HG02763 (cell line): ENCODE results near the gene PARP6.
A peak's percentile ranks its signal among the peaks of the same experiment; 100 is the strongest.

ENCODE experiments used
- ATAC-seq: cut with Tn5 transposase; IDR thresholded peaks from one replicate; pipeline ENCODE4 v1.9.1; 2021; ENCODE audit warnings: mild to moderate bottlenecking, moderate library complexity; ENCODE audit not compliant: unreplicated experiment

The PARP6 gene, protein sequence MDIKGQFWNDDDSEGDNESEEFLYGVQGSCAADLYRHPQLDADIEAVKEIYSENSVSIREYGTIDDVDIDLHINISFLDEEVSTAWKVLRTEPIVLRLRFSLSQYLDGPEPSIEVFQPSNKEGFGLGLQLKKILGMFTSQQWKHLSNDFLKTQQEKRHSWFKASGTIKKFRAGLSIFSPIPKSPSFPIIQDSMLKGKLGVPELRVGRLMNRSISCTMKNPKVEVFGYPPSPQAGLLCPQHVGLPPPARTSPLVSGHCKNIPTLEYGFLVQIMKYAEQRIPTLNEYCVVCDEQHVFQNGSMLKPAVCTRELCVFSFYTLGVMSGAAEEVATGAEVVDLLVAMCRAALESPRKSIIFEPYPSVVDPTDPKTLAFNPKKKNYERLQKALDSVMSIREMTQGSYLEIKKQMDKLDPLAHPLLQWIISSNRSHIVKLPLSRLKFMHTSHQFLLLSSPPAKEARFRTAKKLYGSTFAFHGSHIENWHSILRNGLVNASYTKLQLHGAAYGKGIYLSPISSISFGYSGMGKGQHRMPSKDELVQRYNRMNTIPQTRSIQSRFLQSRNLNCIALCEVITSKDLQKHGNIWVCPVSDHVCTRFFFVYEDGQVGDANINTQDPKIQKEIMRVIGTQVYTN

DNA sequence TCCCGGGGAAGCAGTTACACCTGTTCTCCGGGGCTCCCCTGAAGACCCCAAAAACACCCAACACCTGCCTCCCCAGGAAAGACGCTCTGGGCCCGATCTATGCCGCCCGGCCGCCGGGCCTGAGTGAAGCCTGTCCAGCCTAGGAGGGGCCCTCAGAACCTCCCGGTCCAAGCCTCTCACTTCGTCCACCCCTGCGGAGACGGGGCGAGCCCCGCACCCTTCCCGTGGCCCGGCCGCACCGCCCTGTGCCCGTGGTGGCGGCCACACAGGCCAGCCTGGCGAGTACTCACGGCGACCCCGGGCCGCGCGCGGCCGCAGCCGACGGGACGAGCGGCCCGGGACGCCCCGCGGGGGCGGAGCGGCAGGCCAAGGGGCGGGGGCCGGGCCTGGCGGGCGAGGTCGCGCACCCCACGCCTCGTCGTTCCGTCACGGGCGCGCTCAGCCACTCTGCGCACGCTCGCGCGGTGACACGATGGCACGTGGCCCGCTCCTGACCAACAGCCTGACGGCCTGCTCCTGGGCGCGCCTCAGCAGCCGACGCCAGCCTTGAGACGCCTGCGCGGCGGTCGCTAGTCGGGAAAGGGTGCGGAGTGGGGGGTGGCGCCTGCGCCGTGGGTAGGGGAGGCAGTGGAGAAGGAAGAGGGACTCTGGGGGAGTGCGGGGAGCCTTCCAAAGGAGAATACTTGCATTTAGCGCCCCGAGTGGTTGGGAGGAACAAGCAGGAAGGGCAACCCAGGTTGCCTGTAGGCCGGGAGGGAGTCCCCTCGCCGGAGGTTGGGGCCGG is at the start of gene PARP6:
TSS of gene PARP6 (minus strand) at position 342 of the 784 bp plus-strand sequence. CDS start 5,077 bp downstream, outside the sequence.
- ATAC-seq: peak; percentile 94

GRCh38 chr15:72319985-72320671 is 47.8 kb upstream of the PARP6 start, which contains the start of gene CELF6:
TSS of gene CELF6 (minus strand) at chr15:72320157. CDS start at chr15:72319874, 283 bp downstream.
- peak; percentile 68 for ATAC-seq

GRCh38 chr15:72319360-72319984 is 47.1 kb upstream of the PARP6 start:
- peak; percentile 20 for ATAC-seq

- ATAC-seq: no peak
These were observed 46.1 kb upstream of the PARP6 start for GRCh38 chr15:72318408-72318942.

GRCh38 chr15:72315706-72316370 is 43.5 kb upstream of the PARP6 start:
- ATAC-seq: no peak

DNA sequence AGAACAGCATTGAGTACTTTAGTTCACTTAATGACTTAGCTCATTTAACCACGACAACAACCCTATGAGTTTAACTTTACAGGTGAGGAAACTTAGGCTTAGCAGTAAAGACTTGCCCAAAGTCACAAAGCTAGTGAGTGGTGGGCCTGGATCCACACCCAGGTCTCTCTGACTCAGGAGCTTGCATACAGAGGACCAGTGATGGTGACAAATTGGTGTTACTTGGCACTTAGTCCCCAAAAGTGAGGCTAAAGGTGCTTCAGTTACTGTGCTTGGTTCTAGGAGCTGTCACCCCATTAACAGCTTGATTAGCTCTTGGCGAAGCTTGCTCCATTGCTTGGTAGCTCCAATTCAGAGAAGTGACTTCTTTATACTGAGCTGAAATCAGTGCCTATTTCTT is 41.5 kb upstream of the PARP6 start:
- no peak for ATAC-seq

GRCh38 chr15:72313448-72313840 is 41.1 kb upstream of the PARP6 start:
- ATAC-seq: no peak

DNA sequence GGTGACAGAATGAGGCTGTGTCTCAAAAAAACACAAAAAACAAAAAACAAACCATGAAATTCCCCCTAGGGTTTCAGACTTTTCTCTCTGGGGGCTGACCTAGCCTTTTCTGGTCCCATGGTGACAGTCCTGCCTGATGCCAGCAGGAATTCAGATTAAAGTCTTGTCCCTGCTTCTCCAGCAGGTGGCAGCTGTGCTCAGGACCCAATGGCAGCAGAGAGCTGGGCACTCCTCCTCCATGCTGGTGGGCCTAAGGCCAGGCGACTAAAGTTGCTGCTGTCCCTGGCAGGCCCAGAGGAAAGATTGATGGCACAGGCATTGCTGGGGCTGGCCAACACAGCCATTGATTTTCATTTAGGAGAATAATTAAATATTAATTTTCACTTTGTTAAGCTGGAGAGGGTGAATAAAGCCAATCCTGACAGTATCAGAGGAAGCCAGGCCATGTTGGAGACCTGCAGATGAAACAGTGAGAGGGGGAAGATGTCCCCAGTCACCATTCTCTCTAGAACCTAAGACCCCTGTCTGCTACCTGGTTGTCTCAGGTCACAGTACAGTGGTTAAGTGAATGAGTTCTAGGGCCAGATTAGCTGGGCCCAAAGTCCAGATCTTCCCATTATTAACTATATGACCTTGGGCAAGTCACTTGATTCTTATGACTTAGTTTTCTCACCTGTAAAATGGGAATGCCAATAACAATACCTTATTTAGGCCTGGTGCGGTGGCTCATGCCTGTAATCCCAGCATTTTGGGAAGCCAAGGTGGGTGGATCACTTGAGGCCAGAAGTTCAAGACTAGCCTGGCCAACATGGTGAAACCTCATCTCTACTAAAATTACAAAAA is 40.5 kb upstream of the PARP6 start:
- peak; percentile 66 for ATAC-seq

- ATAC-seq: no peak
These were observed 34.7 kb upstream of the PARP6 start for GRCh38 chr15:72307026-72307425.

DNA sequence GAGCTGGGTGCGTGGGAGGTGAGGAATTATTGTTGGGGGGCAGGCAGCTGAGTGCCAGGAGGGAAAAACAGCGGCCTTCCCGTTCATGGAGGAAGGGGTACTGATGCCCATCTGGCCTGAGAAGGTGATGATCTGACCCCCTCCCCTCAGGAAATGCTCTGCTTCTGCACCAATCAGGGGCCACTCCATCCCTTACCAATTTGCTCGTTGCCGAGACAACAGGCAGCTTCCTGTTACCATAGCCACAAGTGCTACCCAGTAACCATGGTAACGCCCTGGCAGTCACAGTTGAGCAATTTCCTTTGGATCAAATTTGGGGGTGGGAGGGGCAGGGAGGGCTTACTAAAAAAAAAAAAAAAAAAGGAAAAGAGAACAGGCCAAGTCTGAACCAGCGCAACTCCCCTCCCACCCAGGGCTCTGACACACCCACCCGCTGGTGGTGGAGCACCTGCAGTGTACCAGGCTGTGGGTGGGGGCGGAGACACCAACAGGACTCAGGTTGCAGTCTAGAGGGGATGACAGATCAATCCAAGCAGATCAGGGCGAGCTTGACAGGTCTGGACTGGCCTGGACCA is 33.9 kb upstream of the PARP6 start:
- no peak for ATAC-seq

DNA sequence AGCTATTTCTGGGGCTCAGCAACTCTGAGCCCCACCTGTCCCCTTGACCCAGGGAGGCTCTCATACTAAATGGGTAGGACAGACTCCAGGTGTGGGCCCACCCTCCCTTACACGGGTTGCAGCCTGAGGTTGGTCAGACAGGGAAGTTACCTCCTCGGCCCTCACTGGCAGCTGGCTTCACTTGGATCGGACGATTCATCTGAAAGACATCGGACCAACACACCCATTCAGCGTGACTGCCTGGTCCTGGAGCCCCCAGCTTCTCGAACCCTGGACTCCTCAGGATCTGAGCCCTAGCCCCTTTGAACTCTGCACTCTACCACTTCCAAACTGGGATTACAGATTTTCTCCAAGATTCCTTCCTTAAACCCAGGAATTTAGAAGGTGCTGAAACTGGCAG is 32.2 kb upstream of the PARP6 start:
- no peak for ATAC-seq

DNA sequence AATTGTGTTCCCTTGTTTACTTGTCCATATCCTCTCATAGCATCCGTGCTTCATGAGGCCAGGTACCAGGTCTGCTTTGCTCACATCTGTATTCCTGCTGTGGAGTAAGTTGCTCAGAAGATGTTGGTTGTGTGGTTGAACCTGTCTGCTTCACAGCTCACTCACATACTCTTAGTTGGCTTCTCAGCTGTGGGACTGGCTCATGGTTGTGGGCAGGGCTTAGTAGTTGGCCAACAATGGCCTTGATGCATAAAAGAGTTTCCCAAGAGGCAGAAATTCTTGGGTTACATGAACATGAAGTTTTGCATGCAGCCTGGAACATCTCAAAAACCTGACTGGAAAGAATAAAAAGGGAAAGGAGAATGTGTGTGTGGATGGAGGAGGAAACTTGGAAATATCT is 30.6 kb upstream of the PARP6 start:
- no peak for ATAC-seq

- ATAC-seq: no peak
These were observed 17.4 kb upstream of the PARP6 start for GRCh38 chr15:72289597-72290325.

- no peak for ATAC-seq
These were observed 16.6 kb upstream of the PARP6 start for GRCh38 chr15:72288796-72289596.

DNA sequence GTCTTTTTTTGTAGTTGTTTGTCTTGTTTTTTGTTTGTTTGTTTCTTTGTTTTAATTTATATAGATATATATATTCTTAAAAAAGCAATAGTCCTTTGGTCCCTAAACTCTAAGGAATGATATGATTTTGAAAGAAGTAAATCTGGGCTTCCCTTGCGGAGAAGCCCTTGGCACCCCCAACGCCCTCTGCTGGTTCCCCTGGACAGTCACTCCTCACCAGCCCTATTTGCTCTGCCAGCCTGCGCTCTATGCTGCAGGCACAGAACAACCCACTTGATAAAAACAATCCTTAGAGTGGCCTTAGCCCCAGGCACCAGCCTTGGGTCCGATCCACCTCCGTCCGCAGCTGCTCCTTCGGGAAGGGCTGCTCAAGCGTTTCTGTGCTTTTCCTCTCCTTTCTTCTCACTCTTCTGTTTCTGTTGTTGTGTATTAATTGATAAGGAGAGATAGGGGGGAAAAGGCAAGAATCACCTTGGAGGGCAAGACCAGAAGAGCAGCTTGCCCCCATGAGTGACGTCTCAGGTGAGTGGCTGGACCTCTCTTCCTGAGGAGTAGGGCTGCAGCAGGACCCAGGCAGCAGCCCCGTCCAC is 13.7 kb upstream of the PARP6 start:
- no peak for ATAC-seq

- ATAC-seq: no peak
These were observed 13.0 kb upstream of the PARP6 start for GRCh38 chr15:72285402-72285801.

GRCh38 chr15:72284781-72285180 is 12.4 kb upstream of the PARP6 start:
- ATAC-seq: no peak
